ENCODE measurements around the gene PRPS1. TPM values are rescaled to one million over a fixed set of nuclear protein-coding genes. Genes with fewer than 3 reads are reported as not detected.

The PRPS1 gene
- total RNA-seq, 1 experiment from 2014 or later: 90.5 TPM

GRCh38 chrX:107673933-107674479, 45.7 kb downstream of the PRPS1 start:
- no peak overlapping the region for H3K4ac ChIP-seq (ENCODE audit: low read depth, low read length)
- H3T11ph ChIP-seq (ENCODE audit: low read length): no peak overlapping the region
- H2AFZ ChIP-seq (ENCODE audit: low read length): no peak overlapping the region
- H4K8ac ChIP-seq (replicated peaks; ENCODE audit: insufficient read length, low read depth, low read length): no peak overlapping the region
- no peak for TF ChIP-seq CTCF (conservative IDR thresholded peaks at IDR 0.05)
- H3K27ac Mint-ChIP-seq: peak overlapping the region in 1 of 3 experiments; percentile 77; a peak in 2 of 7 replicates
- H3K4me3 Mint-ChIP-seq: no peak overlapping the region
- no peak overlapping the region; the same call in 1 of the 2 replicates for H2BK15ac ChIP-seq (ENCODE audit: low read depth, low read length)
- no peak overlapping the region for H3K14ac ChIP-seq (ENCODE audit: insufficient read depth, low read length)
- no peaks in the 10 kb centered on the region; the same call in 1 of the 2 replicates for H3K27me3 ChIP-seq (ENCODE audit: insufficient read depth, low read length)
- H3K4me1 Mint-ChIP-seq: peaks cover 2 to 42% of the 10 kb centered on the region in 2 experiments; a peak in 3 of 4 replicates
- H2BK12ac ChIP-seq (ENCODE audit: insufficient read length, low read depth, low read length): no peak overlapping the region
- H2BK5ac ChIP-seq (ENCODE audit: insufficient read length, low read length): no peak overlapping the region
- no peak overlapping the region for H2BK120ac ChIP-seq (ENCODE audit: low read depth, low read length, poor library complexity, severe bottlenecking)
- H2AK5ac ChIP-seq (ENCODE audit: insufficient read length, low read length): no peak overlapping the region
- peaks cover 0 to 65% of the 10 kb centered on the region in 2 experiments; a peak in 2 of 5 replicates for H3K9me3 Mint-ChIP-seq
- H4K91ac ChIP-seq (ENCODE audit: insufficient read length, low read depth, low read length): no peak overlapping the region
- no peak overlapping the region for H3K18ac ChIP-seq (ENCODE audit: insufficient read length, low read depth, low read length)
- no peak overlapping the region for H3K56ac ChIP-seq (ENCODE audit: insufficient read length, low read depth, low read length)
- no peaks in the 10 kb centered on the region for H3K36me3 Mint-ChIP-seq (ENCODE audit: insufficient read depth in 1 of 3, low read depth in 3 of 3)
- H4K5ac ChIP-seq (ENCODE audit: insufficient read length, low read depth, low read length): no peak overlapping the region
- H3K79me2 ChIP-seq (ENCODE audit: insufficient read depth, low read length): no peaks in the 10 kb centered on the region
- H3K4me2 ChIP-seq (ENCODE audit: insufficient read depth, insufficient read length, low read length): no peak overlapping the region
- H3K79me1 ChIP-seq (ENCODE audit: insufficient read depth, low read depth, low read length, poor library complexity, severe bottlenecking): no peaks in the 10 kb centered on the region
- no CpG with 5 or more reads among the region's 7 CpGs for WGBS (ENCODE audit: extremely low coverage, insufficient read length, low lambda C conversion rate)
- DNase-seq: peak; percentile 60
- H3K27ac ChIP-seq (ENCODE audit: insufficient read length, low read depth, low read length): no peak overlapping the region
- no peaks in the 10 kb centered on the region; the same call in 1 of the 2 replicates for H3K4me1 ChIP-seq (ENCODE audit: insufficient read depth, low read length)
- no peak overlapping the region for H3K23ac ChIP-seq (ENCODE audit: insufficient read length, low read depth, low read length)
- peaks cover 6% of the 10 kb centered on the region for H3K27me3 Mint-ChIP-seq (ENCODE audit: low read depth)
- no peaks in the 10 kb centered on the region for H3K9me3 ChIP-seq (ENCODE audit: control insufficient read depth, low read depth, low read length)
- no peaks in the 10 kb centered on the region for H3K23me2 ChIP-seq (ENCODE audit: insufficient read length, low read depth, low read length, poor library complexity, severe bottlenecking)
- no peaks in the 10 kb centered on the region for H4K20me1 ChIP-seq (ENCODE audit: control insufficient read depth, insufficient read depth, insufficient read length)
- H3K9ac ChIP-seq (ENCODE audit: extremely low read depth, insufficient read length, low read length): no peak overlapping the region
- H2BK20ac ChIP-seq (ENCODE audit: low read depth, low read length, poor library complexity, severe bottlenecking): no peak overlapping the region

Measured in H9 (cell line).